Activated CD8-positive, alpha-beta memory T cell treated with anti-CD3 and anti-CD28 coated beads, Interleukin-2, amount 50 U/mL, for 1 hour (primary cell): Measurements from ENCODE around the gene FNDC5.

Experiments used
- DNase-seq: peaks from one replicate; pipeline ENCODE4 v3.0.0-alpha.2; 2020; ENCODE audit errors: extremely low read depth

Gene FNDC5

GRCh38 chr1:32884032-32884372 lies 13.3 kb upstream of the FNDC5 start:
- DNase-seq: no peak

- no peak for DNase-seq
Observed at GRCh38 chr1:32883338-32884031, 12.8 kb upstream of the FNDC5 start.

- DNase-seq: no peak
Observed at GRCh38 chr1:32881871-32882850, 11.4 kb upstream of the FNDC5 start.

- DNase-seq: no peak
Observed at GRCh38 chr1:32881291-32881690, 10.6 kb upstream of the FNDC5 start.

GRCh38 chr1:32878637-32879041 lies 7.9 kb upstream of the FNDC5 start:
- no peak for DNase-seq

- no peak for DNase-seq
Observed at GRCh38 chr1:32878183-32878582, 7.5 kb upstream of the FNDC5 start.

GRCh38 chr1:32877211-32878110 lies 6.7 kb upstream of the FNDC5 start:
- no peak for DNase-seq

- no peak for DNase-seq
Observed at GRCh38 chr1:32876341-32877210, 5.9 kb upstream of the FNDC5 start.

GRCh38 chr1:32874860-32875752 lies 4.4 kb upstream of the FNDC5 start:
- no peak for DNase-seq

- no peak for DNase-seq
Observed at GRCh38 chr1:32873484-32873883, 2.8 kb upstream of the FNDC5 start.

- DNase-seq: no peak
Observed at GRCh38 chr1:32872192-32872460, 1.4 kb upstream of the FNDC5 start.

- no peak for DNase-seq
Observed at GRCh38 chr1:32871364-32872191, 866 bp upstream of the FNDC5 start.

GRCh38 chr1:32869923-32870614 lies 643 bp downstream of the FNDC5 start:
- no peak for DNase-seq

GRCh38 chr1:32868806-32869455 lies 1.8 kb downstream of the FNDC5 start:
- DNase-seq: no peak

- no peak for DNase-seq
Observed at GRCh38 chr1:32868085-32868484, 2.6 kb downstream of the FNDC5 start.

GRCh38 chr1:32867671-32868070 lies 3.0 kb downstream of the FNDC5 start:
- DNase-seq: no peak

- DNase-seq: no peak
Observed at GRCh38 chr1:32867151-32867550, 3.6 kb downstream of the FNDC5 start.
